ENCODE measurements around the gene TMEM151B.

- TF ChIP-seq REST (IDR thresholded peaks at IDR 0.05; ENCODE audit: insufficient read depth in 1 of 2, low read depth in 2 of 2, low read length in 2 of 2) (no peak), POLR2AphosphoS5 (IDR thresholded peaks at IDR 0.05; ENCODE audit: low read depth, low read length) (no peak), SIN3A (IDR thresholded peaks at IDR 0.05; ENCODE audit: borderline replicate concordance, insufficient read depth, low read length) (no peak), TAF1 (IDR thresholded peaks at IDR 0.05; ENCODE audit: borderline replicate concordance, insufficient read depth, low read length) (no peak)
Observed at GRCh38 chr6:44229376-44230033, 40.7 kb upstream of the TMEM151B start.

Data from PFSK-1 (cell line).